Measurements from ENCODE around the gene PRDM11. TPM values are rescaled to one million over a fixed set of nuclear protein-coding genes. Genes with fewer than 3 reads are reported as not detected.

The PRDM11 gene
- total and polyA plus RNA-seq, 4 experiments from 2014 or later = 0.30 to 8.5 (median 4.4) TPM

- peaks cover 9% of the 10 kb centered on the region for H3K27me3 ChIP-seq (ENCODE audit: insufficient read depth, low read length)
- Mint-ChIP-seq H3K27me3 (peaks cover 5 to 9% of the 10 kb centered on the region in 2 donors), H3K27ac (peak overlapping the region in 2 of 7 donors; percentile 2 to 18), H3K4me3 (no peak overlapping the region), H3K9me3 (no peaks in the 10 kb centered on the region), H3K4me1 (peaks cover 5 to 12% (median 6%) of the 10 kb centered on the region in 4 donors), H3K36me3 (no peaks in the 10 kb centered on the region)
- POLR2A ChIA-PET (ENCODE audit: partially characterized antibody) = no interaction called here
- no peak overlapping the region for H3K4me3 ChIP-seq (ENCODE audit: low read length in 2 of 2)
- H3K4me1 ChIP-seq (ENCODE audit: insufficient read depth, low read length) = peaks cover 8% of the 10 kb centered on the region
- intact Hi-C loops (cut with micrococcal nuclease) = loop anchor here (10.0 kb wide), 1 partner anchor 576 kb away; the partner anchor contains the start of gene CD82
- CTCF ChIA-PET (ENCODE audit: partially characterized antibody) = interaction anchor here (1.1 kb wide), 1 partner anchor 36 kb away, joined by 3 read pairs; no protein-coding TSS in a partner anchor
- no peak for DNase-seq
- H3K36me3 ChIP-seq (ENCODE audit: insufficient read depth, low read length) = no peaks in the 10 kb centered on the region
- no peak overlapping the region for H3K27ac ChIP-seq (ENCODE audit: low read depth, low read length)
- H3K9me3 ChIP-seq (ENCODE audit: control insufficient read depth in 1 of 2, low read length in 2 of 2) = no peaks in the 10 kb centered on the region
Measured at GRCh38 chr11:45141171-45141570, 5.3 kb upstream of the PRDM11 start.

DNA sequence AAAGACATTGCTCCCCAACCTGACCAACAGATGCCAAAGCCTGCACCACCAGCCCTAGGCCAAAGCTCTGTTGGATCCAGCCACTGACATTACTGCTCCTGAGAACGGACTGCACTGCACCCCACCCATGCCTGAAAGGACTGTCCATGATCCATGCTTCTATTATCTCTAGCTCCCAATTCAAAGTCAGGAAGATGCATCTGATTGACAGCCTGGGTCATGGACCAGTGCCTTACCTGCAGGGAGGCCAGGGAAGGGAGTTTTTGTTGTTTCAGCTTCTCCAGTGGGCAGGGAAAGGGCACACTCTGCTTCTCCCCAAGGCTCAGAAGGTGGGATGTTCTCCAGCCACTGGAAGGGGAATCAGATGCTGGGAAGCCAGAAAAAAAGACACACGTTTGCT is 4.8 kb upstream of the PRDM11 start:
- no peak overlapping the region for H3K4me3 Mint-ChIP-seq
- intact Hi-C loops (cut with micrococcal nuclease) = loop anchor here (10.0 kb wide), 1 partner anchor 577 kb away; the partner anchor contains the start of gene CD82
- DNase-seq = no peak

DNA sequence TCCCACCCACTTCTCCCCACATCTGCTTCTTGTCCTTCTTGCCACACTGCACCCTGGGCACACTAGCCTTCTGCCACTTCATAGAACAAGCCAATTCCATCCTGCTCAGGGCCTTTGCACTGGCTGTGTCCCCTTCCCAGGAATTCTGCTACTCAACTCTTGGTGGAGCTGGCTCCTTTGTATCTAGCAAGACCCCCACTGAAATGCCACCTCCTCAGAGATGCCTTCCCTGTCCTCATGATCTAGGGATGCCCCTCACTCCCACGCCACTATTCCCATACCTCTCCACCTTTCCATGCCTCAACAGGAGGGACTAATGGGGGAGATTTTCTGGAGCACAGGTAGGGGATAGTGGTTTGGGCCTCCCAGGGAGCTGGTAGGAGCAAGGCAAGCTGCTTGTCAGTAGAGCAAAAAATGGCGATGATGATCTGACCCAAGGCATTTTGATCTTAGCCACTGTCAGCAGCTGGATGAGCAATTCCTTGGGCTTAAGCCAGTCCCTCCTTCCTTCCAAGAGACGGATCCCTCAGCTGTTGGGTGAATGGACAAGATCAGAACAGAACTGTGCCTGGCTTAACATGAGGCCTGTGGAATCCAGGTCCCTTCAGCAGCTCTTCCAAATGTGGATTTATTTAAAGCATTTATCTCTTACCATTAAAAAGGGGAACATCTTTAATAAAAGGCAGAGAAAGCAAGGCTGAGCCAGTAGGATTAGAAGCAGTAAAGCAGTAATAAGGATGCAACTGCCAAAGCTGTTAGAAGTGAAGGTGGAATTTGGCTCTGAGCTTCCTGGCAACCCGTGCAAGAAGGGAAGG is 4.0 kb upstream of the PRDM11 start:
- intact Hi-C loops (cut with micrococcal nuclease) = loop anchor here (10.0 kb wide), 1 partner anchor 578 kb away; the partner anchor contains the start of gene CD82
- no peaks in the 10 kb centered on the region for H3K9me3 ChIP-seq (ENCODE audit: control insufficient read depth in 1 of 2, low read length in 2 of 2)
- H3K4me1 Mint-ChIP-seq = peaks cover 5 to 16% (median 10%) of the 10 kb centered on the region in 4 donors
- CTCF ChIA-PET (ENCODE audit: partially characterized antibody) = interaction anchor here (0.6 to 2.7 kb wide), 2 partner anchors 33 to 37 kb away, joined by 3 to 14 read pairs; no protein-coding TSS in a partner anchor
- POLR2A ChIA-PET (ENCODE audit: partially characterized antibody) = no interaction called here
- H3K27ac Mint-ChIP-seq = no peak overlapping the region
- no peaks in the 10 kb centered on the region for H3K9me3 Mint-ChIP-seq
- H3K36me3 Mint-ChIP-seq = peaks cover 0 to 2% of the 10 kb centered on the region in 2 donors
- DNase-seq = no peak
- peaks cover 10% of the 10 kb centered on the region for H3K4me1 ChIP-seq (ENCODE audit: insufficient read depth, low read length)
- H3K36me3 ChIP-seq (ENCODE audit: insufficient read depth, low read length) = no peaks in the 10 kb centered on the region
- H3K27me3 Mint-ChIP-seq = peaks cover 5 to 9% of the 10 kb centered on the region in 2 donors
- H3K4me3 Mint-ChIP-seq = no peak overlapping the region
- H3K4me3 ChIP-seq (ENCODE audit: low read length in 2 of 2) = no peak overlapping the region
- no peak overlapping the region for H3K27ac ChIP-seq (ENCODE audit: low read depth, low read length)
- H3K27me3 ChIP-seq (ENCODE audit: insufficient read depth, low read length) = peaks cover 9% of the 10 kb centered on the region

More for the DNA sequence above, 4.8 kb upstream of the PRDM11 start:
- Histone ChIP-seq H3K27ac (ENCODE audit: low read depth, low read length) (no peak overlapping the region), H3K36me3 (ENCODE audit: insufficient read depth, low read length) (no peaks in the 10 kb centered on the region), H3K4me3 (ENCODE audit: low read length in 2 of 2) (no peak overlapping the region), H3K4me1 (ENCODE audit: insufficient read depth, low read length) (peaks cover 8% of the 10 kb centered on the region), H3K27me3 (ENCODE audit: insufficient read depth, low read length) (peaks cover 9% of the 10 kb centered on the region), H3K9me3 (ENCODE audit: control insufficient read depth in 1 of 2, low read length in 2 of 2) (no peaks in the 10 kb centered on the region)
- Mint-ChIP-seq H3K4me1 (peaks cover 5 to 15% (median 8%) of the 10 kb centered on the region in 4 donors), H3K9me3 (no peaks in the 10 kb centered on the region), H3K27me3 (peaks cover 5 to 9% of the 10 kb centered on the region in 2 donors), H3K27ac (no peak overlapping the region), H3K36me3 (no peaks in the 10 kb centered on the region)
- CTCF ChIA-PET (ENCODE audit: partially characterized antibody) = interaction anchor here (1.1 to 2.7 kb wide), 2 partner anchors 32 to 37 kb away, joined by 3 to 14 read pairs; no protein-coding TSS in a partner anchor
- POLR2A ChIA-PET (ENCODE audit: partially characterized antibody) = no interaction called here

DNA sequence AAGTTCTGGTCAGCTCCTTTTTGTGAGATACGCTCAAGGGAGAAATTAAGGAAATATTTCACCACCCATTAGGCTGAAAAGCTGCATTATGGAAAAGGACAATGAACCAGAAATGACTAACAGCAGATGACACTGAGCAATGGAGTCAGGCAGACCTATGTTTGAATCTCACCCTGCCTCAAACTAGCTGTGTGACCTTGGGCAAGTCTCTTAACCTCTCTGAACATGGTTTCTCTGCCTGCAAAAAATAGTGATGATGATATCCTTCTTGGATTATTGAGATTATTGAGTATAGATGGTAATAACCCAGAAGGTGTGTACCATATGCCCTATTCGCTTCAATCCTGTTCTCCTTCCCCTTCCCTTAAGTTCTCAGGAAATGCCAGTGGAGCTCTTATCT is 2.9 kb upstream of the PRDM11 start:
- H3K4me1 Mint-ChIP-seq = peaks cover 10 to 27% (median 20%) of the 10 kb centered on the region in 4 donors
- DNase-seq = no peak
- H3K4me3 Mint-ChIP-seq = peak overlapping the region in 1 of 8 donors; percentile 50
- H3K27ac Mint-ChIP-seq = no peak overlapping the region
- peaks cover 0 to 5% of the 10 kb centered on the region in 2 donors for H3K36me3 Mint-ChIP-seq
- H3K9me3 Mint-ChIP-seq = no peaks in the 10 kb centered on the region
- peaks cover 4 to 6% of the 10 kb centered on the region in 2 donors for H3K27me3 Mint-ChIP-seq
- Histone ChIP-seq H3K27me3 (ENCODE audit: insufficient read depth, low read length) (peaks cover 9% of the 10 kb centered on the region), H3K27ac (ENCODE audit: low read depth, low read length) (no peak overlapping the region), H3K9me3 (ENCODE audit: control insufficient read depth in 1 of 2, low read length in 2 of 2) (no peaks in the 10 kb centered on the region), H3K4me3 (ENCODE audit: low read length in 2 of 2) (no peak overlapping the region), H3K36me3 (ENCODE audit: insufficient read depth, low read length) (no peaks in the 10 kb centered on the region), H3K4me1 (ENCODE audit: insufficient read depth, low read length) (peaks cover 20% of the 10 kb centered on the region)
- ChIA-PET CTCF (ENCODE audit: partially characterized antibody) (interaction anchor here (0.6 to 2.7 kb wide), 2 partner anchors 34 to 38 kb away, joined by 3 to 14 read pairs; no protein-coding TSS in a partner anchor), POLR2A (ENCODE audit: partially characterized antibody) (no interaction called here)
- intact Hi-C loops (cut with micrococcal nuclease) = loop anchor here (10.0 kb wide), 1 partner anchor 579 kb away; the partner anchor contains the start of gene CD82

- H3K4me3 ChIP-seq (ENCODE audit: low read length in 2 of 2) = no peak overlapping the region
- peaks cover 0 to 3% of the 10 kb centered on the region in 2 donors for H3K27me3 Mint-ChIP-seq
- DNase-seq = no peak
- H3K27me3 ChIP-seq (ENCODE audit: insufficient read depth, low read length) = peaks cover 9% of the 10 kb centered on the region
- CTCF ChIA-PET (ENCODE audit: partially characterized antibody) = interaction anchor here (2.7 kb wide), 1 partner anchor 35 kb away, joined by 14 read pairs; no protein-coding TSS in a partner anchor
- H3K27ac Mint-ChIP-seq = peak overlapping the region in 1 of 7 donors; percentile 70
- H3K9me3 ChIP-seq (ENCODE audit: control insufficient read depth in 1 of 2, low read length in 2 of 2) = no peaks in the 10 kb centered on the region
- H3K9me3 Mint-ChIP-seq = no peaks in the 10 kb centered on the region
- peaks cover 0 to 5% of the 10 kb centered on the region in 2 donors for H3K36me3 Mint-ChIP-seq
- H3K27ac ChIP-seq (ENCODE audit: low read depth, low read length) = no peak overlapping the region
- peak overlapping the region in 6 of 8 donors; percentile 1 to 87 (median 40) for H3K4me3 Mint-ChIP-seq
- peaks cover 15 to 36% (median 27%) of the 10 kb centered on the region in 4 donors for H3K4me1 Mint-ChIP-seq
- intact Hi-C loops (cut with micrococcal nuclease) = loop anchor here (10.0 kb wide), 1 partner anchor 580 kb away; the partner anchor contains the start of gene CD82
- no peaks in the 10 kb centered on the region for H3K36me3 ChIP-seq (ENCODE audit: insufficient read depth, low read length)
- POLR2A ChIA-PET (ENCODE audit: partially characterized antibody) = no interaction called here
- H3K4me1 ChIP-seq (ENCODE audit: insufficient read depth, low read length) = peaks cover 21% of the 10 kb centered on the region
Measured at GRCh38 chr11:45144126-45145082, 2.0 kb upstream of the PRDM11 start.

DNA sequence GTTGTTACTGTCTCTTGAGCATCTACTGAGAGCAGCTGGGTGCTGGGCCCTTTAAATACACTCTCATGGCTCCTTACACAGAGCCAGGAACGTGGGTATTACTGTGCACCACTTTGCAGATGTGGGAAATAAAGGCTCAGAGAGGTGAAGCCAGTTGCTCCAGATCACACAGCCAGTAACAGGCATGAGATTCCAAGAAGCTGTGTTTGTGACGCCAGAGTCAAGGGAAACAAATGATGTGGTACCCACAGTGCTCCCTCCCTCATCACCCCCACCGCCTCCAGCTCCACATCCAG is 1.4 kb upstream of the PRDM11 start:
- H3K36me3 ChIP-seq (ENCODE audit: insufficient read depth, low read length) = no peaks in the 10 kb centered on the region
- ChIA-PET CTCF (ENCODE audit: partially characterized antibody) (no interaction called here), POLR2A (ENCODE audit: partially characterized antibody) (no interaction called here)
- DNase-seq = no peak
- Mint-ChIP-seq H3K27ac (peak overlapping the region in 2 of 7 donors; percentile 85 to 93), H3K27me3 (peaks cover 0 to 3% of the 10 kb centered on the region in 2 donors), H3K9me3 (no peaks in the 10 kb centered on the region), H3K4me3 (peak overlapping the region in 7 of 8 donors; percentile 57 to 95 (median 87)), H3K36me3 (peaks cover 0 to 5% of the 10 kb centered on the region in 2 donors), H3K4me1 (peaks cover 16 to 39% (median 30%) of the 10 kb centered on the region in 4 donors)
- peaks cover 21% of the 10 kb centered on the region for H3K4me1 ChIP-seq (ENCODE audit: insufficient read depth, low read length)
- no peak overlapping the region for H3K4me3 ChIP-seq (ENCODE audit: low read length in 2 of 2)
- H3K9me3 ChIP-seq (ENCODE audit: control insufficient read depth in 1 of 2, low read length in 2 of 2) = no peaks in the 10 kb centered on the region
- H3K27ac ChIP-seq (ENCODE audit: low read depth, low read length) = no peak overlapping the region
- intact Hi-C loops (cut with micrococcal nuclease) = loop anchor here (10.0 kb wide), 1 partner anchor 580 kb away; the partner anchor contains the start of gene CD82
- peaks cover 9% of the 10 kb centered on the region for H3K27me3 ChIP-seq (ENCODE audit: insufficient read depth, low read length)

Data from CD4-positive, alpha-beta memory T cell (primary cell).